Left hindlimb (tissue), 1 donor: Measurements from ENCODE around the gene RASAL2.
A peak's percentile ranks its signal among the peaks of the same experiment; 100 is the strongest.

Experiments used
- DNase-seq: peaks from one replicate; pipeline ENCODE4 v3.0.0-alpha.2; 2018

Gene RASAL2

GRCh38 chr1:178093951-178094738 lies at the start of gene RASAL2:
Gene RASAL2, plus strand, starts transcription at chr1:178094104. Its CDS starts 389 bp downstream, at chr1:178094493.
- DNase-seq = peak; percentile 73

DNA sequence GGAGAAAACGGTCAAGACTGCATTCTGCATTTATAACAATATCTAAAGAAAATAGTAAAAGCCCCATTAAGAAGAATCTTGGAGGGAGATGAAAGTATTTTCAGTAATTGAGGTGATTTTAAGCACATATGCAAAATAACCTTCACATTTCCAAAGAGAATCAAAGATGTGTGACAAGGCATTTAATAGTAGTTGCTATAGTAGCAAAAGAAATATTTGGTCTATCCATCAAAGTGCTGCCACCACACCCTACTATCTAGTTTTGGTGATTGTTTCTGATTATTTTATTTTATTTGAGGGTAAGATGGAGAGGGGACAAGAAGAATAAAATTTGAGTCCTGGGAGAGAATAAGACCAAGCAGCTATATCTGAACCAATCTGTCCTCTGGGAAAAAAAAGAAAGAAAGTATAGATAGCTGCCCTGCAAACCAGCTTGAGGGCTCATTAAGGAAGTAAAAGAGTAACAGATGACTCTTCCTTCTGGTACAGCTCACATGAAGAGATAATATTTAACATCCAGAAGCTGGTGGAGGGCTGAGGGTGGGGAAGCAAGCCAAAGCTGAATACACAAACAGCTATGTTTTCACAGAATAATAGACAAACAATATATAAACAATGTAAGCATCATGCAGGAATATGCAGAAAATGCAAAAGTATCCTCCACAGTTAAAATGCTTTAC lies 47.2 kb upstream of the RASAL2 start:
- no peak for DNase-seq

GRCh38 chr1:178047403-178048093 lies 46.4 kb upstream of the RASAL2 start:
- no peak for DNase-seq

DNA sequence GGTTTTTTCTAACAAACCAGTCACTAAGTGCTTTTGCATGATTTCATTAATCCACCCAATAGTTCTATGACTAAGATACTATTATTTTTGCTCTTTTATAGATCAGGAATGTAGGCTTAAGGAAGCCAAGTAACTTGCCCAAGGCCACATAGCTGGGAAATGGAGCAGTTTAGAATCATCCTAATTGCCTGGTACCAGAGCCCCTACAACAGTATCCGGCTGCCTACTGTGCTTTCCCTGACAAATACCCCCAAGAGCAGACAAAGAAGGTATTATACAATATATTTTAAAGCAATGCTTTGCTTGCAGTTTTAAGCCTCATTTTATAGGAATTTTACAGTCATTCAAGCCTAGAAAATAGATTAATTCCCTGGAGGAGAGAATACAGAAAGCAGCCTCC lies 45.5 kb upstream of the RASAL2 start:
- no peak for DNase-seq

DNA sequence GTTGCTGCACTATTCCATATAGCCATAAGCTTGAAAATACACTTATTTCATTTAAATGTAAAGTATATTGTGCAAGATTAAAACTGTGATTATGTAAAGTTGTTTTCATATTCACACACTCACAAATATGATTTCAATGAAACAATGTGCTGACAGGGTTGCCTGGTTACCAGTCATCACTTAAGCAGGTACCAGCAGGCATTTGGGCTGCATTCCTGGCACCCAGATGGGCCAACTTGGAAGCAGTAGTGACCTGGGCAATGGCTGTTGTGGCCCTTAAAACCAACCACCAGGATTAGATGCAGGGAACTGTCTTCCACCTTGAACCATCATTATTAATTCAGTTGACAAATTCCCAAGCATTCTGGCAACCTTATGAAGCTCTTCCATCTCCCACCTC lies 45.0 kb upstream of the RASAL2 start:
- no peak for DNase-seq

DNA sequence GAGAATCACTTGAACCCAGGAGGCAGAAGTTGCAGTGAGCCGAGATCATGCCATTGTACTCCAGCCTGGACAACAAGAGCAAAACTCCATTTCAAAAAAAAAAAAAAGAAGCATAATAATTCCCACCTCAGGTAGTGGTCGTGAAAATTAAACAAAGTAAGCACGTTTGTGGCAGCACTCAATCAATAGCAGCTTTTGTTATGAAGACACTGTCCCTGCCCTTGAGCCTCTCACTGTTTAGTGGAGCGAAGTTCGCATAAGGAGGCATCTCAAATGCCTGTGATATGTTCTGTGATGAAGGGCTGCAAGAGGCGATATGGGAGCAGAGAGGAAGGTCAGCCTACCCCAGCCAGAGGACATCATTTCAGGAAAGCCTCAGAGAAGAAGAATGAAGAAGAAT lies 43.8 kb upstream of the RASAL2 start:
- no peak for DNase-seq

DNA sequence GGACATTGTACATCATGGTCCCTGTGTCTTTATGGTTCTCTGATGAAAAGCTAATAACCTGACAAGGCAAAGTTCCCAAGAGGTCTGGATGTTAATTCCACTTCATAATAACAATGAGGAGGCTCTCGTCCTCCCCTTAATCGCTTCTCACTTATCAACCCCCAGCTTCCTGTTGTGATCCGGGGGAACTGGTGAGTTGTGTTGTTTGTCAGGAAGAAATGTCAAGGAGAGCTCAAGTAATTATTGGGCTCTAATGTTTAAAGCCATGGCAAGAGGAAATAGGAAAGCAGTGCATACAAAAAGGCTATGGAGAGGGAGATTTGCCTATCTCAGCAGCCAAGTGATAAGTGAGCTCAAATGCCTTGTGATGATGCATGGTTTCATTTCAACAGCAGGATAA lies 42.8 kb upstream of the RASAL2 start:
- no peak for DNase-seq

DNA sequence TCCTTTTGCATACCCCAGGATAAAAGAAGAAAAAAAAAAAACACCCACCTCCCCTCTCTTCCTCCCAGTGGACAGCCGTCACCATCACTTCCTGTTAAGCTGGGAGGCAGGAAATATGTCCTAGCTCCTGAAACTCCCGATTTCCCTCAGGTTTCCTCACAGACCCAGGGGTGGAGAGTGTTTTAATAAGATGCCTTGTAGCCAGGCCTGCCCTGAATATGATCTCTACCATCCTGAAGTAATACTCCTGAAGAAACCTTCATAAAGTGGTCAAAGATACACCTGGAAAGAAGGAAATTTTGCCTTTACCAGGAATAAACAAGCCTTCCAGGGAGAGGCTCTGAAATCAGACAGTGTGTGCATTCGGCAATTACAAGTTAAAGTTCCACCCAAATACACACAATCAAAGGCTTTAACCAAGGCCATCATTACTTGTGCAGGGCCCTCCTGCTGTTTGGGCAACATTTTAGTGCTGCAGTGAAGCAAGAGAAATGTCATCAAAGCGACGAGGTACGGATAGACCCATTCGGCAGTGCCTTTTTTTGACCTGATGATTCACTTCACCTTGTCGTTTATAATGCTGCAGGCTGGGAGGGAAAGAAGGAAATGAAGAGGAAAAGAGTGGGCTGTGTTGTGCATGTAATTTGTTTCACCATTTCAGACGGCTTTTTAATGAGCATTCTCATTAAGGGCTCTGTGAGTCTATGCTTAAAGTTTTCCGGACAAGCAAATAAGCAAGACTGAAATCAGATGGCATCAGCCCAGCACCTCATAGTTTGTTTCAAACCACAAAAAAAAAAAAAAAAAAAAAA lies 41.0 kb upstream of the RASAL2 start:
- no peak for DNase-seq

DNA sequence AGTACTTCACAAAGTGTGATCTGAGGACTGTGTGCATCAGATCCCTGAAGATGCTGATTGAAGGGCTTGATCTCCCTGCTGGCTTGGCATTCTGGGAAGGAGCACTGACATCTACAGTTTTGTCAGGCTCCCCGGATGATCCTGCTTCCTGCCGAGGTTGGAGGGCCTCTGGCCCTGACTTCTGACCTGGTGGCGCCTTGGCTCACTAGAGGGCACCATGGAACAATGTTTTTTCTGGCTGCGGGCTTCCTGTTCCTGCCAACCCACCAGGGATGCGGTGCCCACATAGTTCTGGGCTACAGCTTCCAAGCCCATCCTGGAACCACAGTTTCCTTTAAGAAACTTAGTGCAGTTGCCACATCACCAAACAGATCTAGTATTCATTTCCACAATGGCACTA lies 38.8 kb upstream of the RASAL2 start:
- peak; percentile 56 for DNase-seq

GRCh38 chr1:178055779-178056471 lies 38.0 kb upstream of the RASAL2 start:
- no peak for DNase-seq

- DNase-seq = no peak
Measured at GRCh38 chr1:178057141-178057765, 36.7 kb upstream of the RASAL2 start.

GRCh38 chr1:178057912-178058534 lies 35.9 kb upstream of the RASAL2 start:
- no peak for DNase-seq

GRCh38 chr1:178060789-178061556 lies 32.9 kb upstream of the RASAL2 start:
- no peak for DNase-seq

GRCh38 chr1:178061620-178062019 lies 32.3 kb upstream of the RASAL2 start:
- no peak for DNase-seq

DNA sequence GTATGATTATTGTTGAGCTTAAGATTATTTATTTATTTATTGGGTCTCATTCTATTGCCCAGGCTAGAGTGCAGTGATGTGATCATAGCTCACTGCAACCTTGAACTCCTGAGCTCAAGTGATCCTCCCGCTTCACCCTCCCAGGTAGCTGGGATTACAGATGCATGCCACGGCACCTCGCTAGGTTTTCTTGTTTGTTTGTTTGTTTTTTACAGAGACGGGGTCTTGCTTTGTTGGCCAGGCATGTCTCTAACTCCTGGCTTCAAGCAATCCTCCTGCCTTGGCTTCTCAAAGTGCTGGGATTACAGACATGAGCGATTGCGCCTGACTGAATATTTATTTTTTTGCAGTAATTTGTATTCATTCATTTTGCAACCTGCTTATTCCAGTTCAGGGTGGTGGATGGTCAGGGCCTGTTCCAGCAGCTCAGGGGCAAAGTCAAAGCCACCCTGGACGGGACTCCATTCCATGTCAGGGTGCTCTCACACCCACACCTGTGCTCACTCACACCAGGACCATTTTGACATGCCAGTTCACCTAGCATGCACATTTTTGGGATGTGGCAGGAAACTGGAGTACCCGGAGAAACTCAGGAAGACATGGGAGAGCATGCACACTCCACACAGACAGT lies 29.6 kb upstream of the RASAL2 start:
- DNase-seq = no peak

DNA sequence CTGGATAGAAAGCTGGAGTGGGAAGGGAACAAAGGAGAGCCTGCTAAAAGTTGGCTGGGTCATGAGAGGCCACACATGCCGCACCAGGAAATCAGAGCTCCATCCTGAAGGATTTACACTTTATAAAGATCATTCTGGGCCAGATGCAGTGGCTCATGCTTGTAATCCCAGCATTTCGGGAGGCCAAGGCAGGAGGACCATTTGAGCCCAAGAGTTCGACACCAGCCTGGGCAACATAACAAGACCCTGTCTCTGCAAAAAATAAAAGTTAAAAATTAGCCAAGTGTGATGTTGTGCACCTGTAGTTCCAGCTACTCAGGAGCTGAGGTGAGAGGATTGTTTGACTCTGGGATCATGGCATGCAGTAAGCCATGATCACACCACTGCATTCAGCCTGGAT lies 28.7 kb upstream of the RASAL2 start:
- DNase-seq = no peak

- DNase-seq = no peak
Measured at GRCh38 chr1:178066296-178066907, 27.5 kb upstream of the RASAL2 start.

GRCh38 chr1:178066908-178067614 lies 26.8 kb upstream of the RASAL2 start:
- DNase-seq = no peak

DNA sequence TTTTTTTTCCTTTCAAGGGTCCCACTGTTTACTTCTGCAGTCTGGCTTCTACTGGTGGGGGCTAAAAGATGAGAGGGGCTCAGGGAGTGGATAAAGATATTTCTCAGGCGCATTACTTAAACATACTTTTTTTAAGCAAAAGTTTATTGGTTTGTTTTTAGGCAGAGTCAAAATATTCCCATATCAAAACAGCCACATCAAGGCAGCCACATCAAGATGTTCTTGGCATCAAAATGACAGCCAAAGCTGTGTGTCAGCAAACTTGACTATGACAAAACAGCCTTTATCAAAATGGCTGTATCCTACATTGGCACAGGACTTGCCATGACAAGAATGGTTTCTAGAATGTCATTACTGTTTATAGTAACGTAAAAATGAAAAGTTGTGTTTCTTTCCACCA lies 22.1 kb upstream of the RASAL2 start:
- DNase-seq = no peak
